Panc1 (cell line): ENCODE measurements around the gene PTS. TPM values are rescaled to one million over a fixed set of nuclear protein-coding genes. Genes with fewer than 3 reads are reported as not detected.

ENCODE experiments used
- ATAC-seq: fragments of 200-7000 bp; cut with Tn5 transposase; 2 replicates; pipeline ENCODE4 v1.9.1; 2020; ENCODE audit warnings: mild to moderate bottlenecking, moderate library complexity
- BruUV-seq: library from RNA; stranded (reverse); fragments of 400-500 nt; replicated peaks from 2 replicates; lab custom pipeline; 2021; lab: Mats Ljungman, UMichigan
- CTCF ChIA-PET: fragments of 300-600 bp; sonication (Branson Sonifier 250); formaldehyde crosslinking; loops from one replicate; lab custom pipeline; 2022; ENCODE audit warnings: antibody characterized with exemption; lab: Charles Lee
- POLR2A ChIA-PET: fragments of 300-600 bp; sonication (Branson Sonifier 250); formaldehyde crosslinking; loops from one replicate; lab custom pipeline; 2022; ENCODE audit warnings: antibody characterized with exemption; lab: Charles Lee
- DNase-seq: peaks from one replicate; pipeline ENCODE4 v3.0.0-alpha.2; 2010; ENCODE audit warnings: low read depth, low spot score
- H3K27ac ChIP-seq: 2 replicates; pipeline ENCODE4 v1.5.1; 2011; ENCODE audit warnings: mild to moderate bottlenecking, low read length, inconsistent platforms
- H3K27me3 ChIP-seq: fragments of 200-500 bp; sonication (Bioruptor generic); 2 replicates; pipeline ENCODE4 v1.6.0; 2014; ENCODE audit warnings: low read length, inconsistent platforms; ENCODE audit not compliant: control insufficient read depth, insufficient read depth
- H3K36me3 ChIP-seq: fragments of 200-500 bp; sonication (Bioruptor generic); 2 replicates; pipeline ENCODE4 v1.5.1; 2014; ENCODE audit warnings: inconsistent platforms, mild to moderate bottlenecking, low read length, moderate library complexity; ENCODE audit not compliant: control insufficient read depth, insufficient read depth
- H3K4me1 ChIP-seq: 2 replicates; pipeline ENCODE4 v1.5.1; 2011; ENCODE audit warnings: inconsistent platforms, mild to moderate bottlenecking, low read length, moderate library complexity; ENCODE audit not compliant: control insufficient read depth, insufficient read depth
- H3K4me3 ChIP-seq, 2 experiments: 2 replicates each; pipeline ENCODE4 v1.5.1; 2011 to 2012; ENCODE audit warnings: low read depth in 2 of 2, low read length in 2 of 2, mild to moderate bottlenecking in 2 of 2, inconsistent platforms in 1 of 2, moderate library complexity in 1 of 2
- H3K9me3 ChIP-seq: fragments of 200-500 bp; sonication (Bioruptor generic); 2 replicates; pipeline ENCODE4 v1.5.1; 2014; ENCODE audit warnings: low read depth, mild to moderate bottlenecking, inconsistent platforms, low read length, moderate library complexity; ENCODE audit not compliant: control insufficient read depth, insufficient read depth
- POLR2AphosphoS5 ChIP-seq: IDR thresholded peaks from 2 replicates; pipeline ENCODE4 v1.6.1; 2012; ENCODE audit warnings: mild to moderate bottlenecking, low read depth, low read length, moderate library complexity
- SIN3A ChIP-seq: IDR thresholded peaks from 2 replicates; pipeline ENCODE4 v1.6.1; 2012; ENCODE audit warnings: low read depth, mild to moderate bottlenecking, low read length, moderate library complexity, borderline replicate concordance; ENCODE audit not compliant: insufficient read depth
- TCF7L2 ChIP-seq: IDR thresholded peaks from 2 replicates; pipeline ENCODE4 v1.6.1; 2011; ENCODE audit warnings: mild to moderate bottlenecking, low read depth, low read length, inconsistent platforms
- in situ Hi-C: cut with HindIII; loops from 2 replicates; pipeline ENCODE4 v1.10.0; 2016; ENCODE audit warnings: low sequenced_read_pairs, low pct_unique_long_range_greater_than_20kb
- intact Hi-C: fragments of 100-400 bp; cut with micrococcal nuclease; formaldehyde crosslinking; loops from one replicate; pipeline ENCODE4 v1.10.0; 2022; ENCODE audit not compliant: unreplicated experiment
- total RNA-seq: library from RNA; stranded (reverse); gene quantifications from one replicate; pipeline ENCODE4 v1.2.1, GENCODE V29; 2021; ENCODE audit not compliant: unreplicated experiment
- TF ChIP-seq, protein P1 (sequence below), 2 experiments: IDR thresholded peaks; 2 replicates each; pipeline ENCODE4 v1.6.1; 2011 to 2012; ENCODE audit warnings: low read depth in 2 of 2, control low read depth in 1 of 2, low read length in 1 of 2, mild to moderate bottlenecking in 1 of 2, moderate library complexity in 1 of 2; ENCODE audit not compliant: insufficient read depth in 1 of 2
- TF ChIP-seq, protein P2 (sequence below): fragments of 450-650 bp; IDR thresholded peaks from 2 replicates; pipeline ENCODE4 v1.5.1; 2017; ENCODE audit warnings: mild to moderate bottlenecking

The PTS gene
- total RNA-seq, 1 experiment from 2014 or later: 64.2 TPM

DNA sequence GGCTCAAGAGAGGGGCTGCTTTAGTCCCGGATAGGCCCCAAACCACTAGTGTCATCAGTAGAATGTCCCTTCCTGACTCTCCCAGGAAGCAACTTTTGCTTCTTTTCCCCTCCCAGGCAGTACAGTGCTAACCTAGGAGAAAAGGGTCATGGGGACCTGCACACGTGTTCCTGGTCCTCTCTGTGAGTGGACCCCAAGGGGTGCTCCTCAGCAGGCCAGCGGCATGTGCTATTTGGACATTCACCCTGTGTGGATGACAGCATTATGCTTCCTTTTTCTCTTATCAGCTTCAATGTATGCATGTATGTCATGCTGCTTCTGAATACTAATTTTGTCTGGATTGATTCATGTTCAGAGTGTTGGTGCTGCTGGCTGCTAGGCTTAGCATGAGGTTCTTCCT is 52.6 kb downstream of the PTS start:
- ChIA-PET POLR2A (interaction anchor here (1.0 kb wide), 1 partner anchor 53 kb away, joined by 5 read pairs; the partner anchor contains the start of gene PTS), CTCF (interaction anchor here (0.6 to 3.6 kb wide), 8 partner anchors 8 to 480 kb away, joined by 3 to 58 read pairs (median 4); no protein-coding TSS in a partner anchor)
- in situ Hi-C loops (no loop called here), intact Hi-C loops (no loop called here)
- peaks cover 2% of the 10 kb centered on the region for H3K27me3 ChIP-seq
- H3K4me1 ChIP-seq: peaks cover 4% of the 10 kb centered on the region; the same call in 1 of the 2 replicates
- BruUV-seq: no TSS peak
- ATAC-seq (no peak), DNase-seq (no peak)
- no peak overlapping the region for H3K4me3 ChIP-seq
- H3K9me3 ChIP-seq: no peaks in the 10 kb centered on the region
- H3K27ac ChIP-seq: no peak overlapping the region
- TF ChIP-seq SIN3A: no peak
- TF ChIP-seq, protein P1, sequence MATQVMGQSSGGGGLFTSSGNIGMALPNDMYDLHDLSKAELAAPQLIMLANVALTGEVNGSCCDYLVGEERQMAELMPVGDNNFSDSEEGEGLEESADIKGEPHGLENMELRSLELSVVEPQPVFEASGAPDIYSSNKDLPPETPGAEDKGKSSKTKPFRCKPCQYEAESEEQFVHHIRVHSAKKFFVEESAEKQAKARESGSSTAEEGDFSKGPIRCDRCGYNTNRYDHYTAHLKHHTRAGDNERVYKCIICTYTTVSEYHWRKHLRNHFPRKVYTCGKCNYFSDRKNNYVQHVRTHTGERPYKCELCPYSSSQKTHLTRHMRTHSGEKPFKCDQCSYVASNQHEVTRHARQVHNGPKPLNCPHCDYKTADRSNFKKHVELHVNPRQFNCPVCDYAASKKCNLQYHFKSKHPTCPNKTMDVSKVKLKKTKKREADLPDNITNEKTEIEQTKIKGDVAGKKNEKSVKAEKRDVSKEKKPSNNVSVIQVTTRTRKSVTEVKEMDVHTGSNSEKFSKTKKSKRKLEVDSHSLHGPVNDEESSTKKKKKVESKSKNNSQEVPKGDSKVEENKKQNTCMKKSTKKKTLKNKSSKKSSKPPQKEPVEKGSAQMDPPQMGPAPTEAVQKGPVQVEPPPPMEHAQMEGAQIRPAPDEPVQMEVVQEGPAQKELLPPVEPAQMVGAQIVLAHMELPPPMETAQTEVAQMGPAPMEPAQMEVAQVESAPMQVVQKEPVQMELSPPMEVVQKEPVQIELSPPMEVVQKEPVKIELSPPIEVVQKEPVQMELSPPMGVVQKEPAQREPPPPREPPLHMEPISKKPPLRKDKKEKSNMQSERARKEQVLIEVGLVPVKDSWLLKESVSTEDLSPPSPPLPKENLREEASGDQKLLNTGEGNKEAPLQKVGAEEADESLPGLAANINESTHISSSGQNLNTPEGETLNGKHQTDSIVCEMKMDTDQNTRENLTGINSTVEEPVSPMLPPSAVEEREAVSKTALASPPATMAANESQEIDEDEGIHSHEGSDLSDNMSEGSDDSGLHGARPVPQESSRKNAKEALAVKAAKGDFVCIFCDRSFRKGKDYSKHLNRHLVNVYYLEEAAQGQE (IDR thresholded peaks at IDR 0.05; ENCODE audit: insufficient read depth in 1 of 2, low read depth in 2 of 2, low read length in 1 of 2): no peak
- no peak for TF ChIP-seq TCF7L2
- TF ChIP-seq, protein P2, sequence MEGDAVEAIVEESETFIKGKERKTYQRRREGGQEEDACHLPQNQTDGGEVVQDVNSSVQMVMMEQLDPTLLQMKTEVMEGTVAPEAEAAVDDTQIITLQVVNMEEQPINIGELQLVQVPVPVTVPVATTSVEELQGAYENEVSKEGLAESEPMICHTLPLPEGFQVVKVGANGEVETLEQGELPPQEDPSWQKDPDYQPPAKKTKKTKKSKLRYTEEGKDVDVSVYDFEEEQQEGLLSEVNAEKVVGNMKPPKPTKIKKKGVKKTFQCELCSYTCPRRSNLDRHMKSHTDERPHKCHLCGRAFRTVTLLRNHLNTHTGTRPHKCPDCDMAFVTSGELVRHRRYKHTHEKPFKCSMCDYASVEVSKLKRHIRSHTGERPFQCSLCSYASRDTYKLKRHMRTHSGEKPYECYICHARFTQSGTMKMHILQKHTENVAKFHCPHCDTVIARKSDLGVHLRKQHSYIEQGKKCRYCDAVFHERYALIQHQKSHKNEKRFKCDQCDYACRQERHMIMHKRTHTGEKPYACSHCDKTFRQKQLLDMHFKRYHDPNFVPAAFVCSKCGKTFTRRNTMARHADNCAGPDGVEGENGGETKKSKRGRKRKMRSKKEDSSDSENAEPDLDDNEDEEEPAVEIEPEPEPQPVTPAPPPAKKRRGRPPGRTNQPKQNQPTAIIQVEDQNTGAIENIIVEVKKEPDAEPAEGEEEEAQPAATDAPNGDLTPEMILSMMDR: no peak
- no peak for TF ChIP-seq POLR2AphosphoS5
- no peaks in the 10 kb centered on the region for H3K36me3 ChIP-seq

DNA sequence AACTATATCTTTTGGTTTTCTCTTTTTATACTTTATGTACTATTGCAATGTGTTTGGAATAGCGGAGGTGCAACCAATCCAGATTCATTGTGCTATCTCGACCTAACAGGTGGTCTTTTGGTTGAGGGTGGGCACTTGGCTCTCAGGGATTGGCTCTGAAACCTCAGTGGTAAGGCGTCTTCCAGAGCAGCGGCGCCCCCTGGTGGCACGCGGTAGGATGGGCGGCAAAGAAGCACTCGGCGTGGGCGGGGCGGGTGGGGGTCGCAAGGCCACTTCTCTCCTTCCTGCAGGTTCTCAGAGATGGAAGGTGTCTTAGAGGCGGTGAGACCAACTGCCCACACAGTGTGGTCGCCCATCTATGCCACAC is 53.7 kb downstream of the PTS start:
- Histone ChIP-seq H3K4me1 (peaks cover 4% of the 10 kb centered on the region; the same call in 1 of the 2 replicates), H3K9me3 (no peaks in the 10 kb centered on the region), H3K36me3 (no peaks in the 10 kb centered on the region), H3K27ac (no peak overlapping the region), H3K4me3 (peak overlapping the region; percentile 45 to 67), H3K27me3 (peaks cover 2% of the 10 kb centered on the region)
- intact Hi-C loops (loop anchor here (1.0 to 5.0 kb wide), 3 partner anchors 61 to 1007 kb away; no protein-coding TSS in a partner anchor), in situ Hi-C loops (no loop called here)
- no TSS peak for BruUV-seq
- ATAC-seq: peak; percentile 84
- CTCF ChIA-PET: interaction anchor here (0.6 to 3.6 kb wide), 13 partner anchors 21 to 1867 kb away, joined by 3 to 58 read pairs (median 4); partner anchors contain the start of genes BCO2, NKAPD1, PIH1D2 and PTS
- POLR2A ChIA-PET: no interaction called here
- DNase-seq: no peak
- TF ChIP-seq, protein P2: peak; percentile 93
- TF ChIP-seq, protein P1 (IDR thresholded peaks at IDR 0.05; ENCODE audit: insufficient read depth in 1 of 2, low read depth in 2 of 2, low read length in 1 of 2): no peak
